ENCODE results near the gene TSHZ1. TPM values are rescaled to one million over a fixed set of nuclear protein-coding genes. Genes with fewer than 3 reads are reported as not detected.

TSHZ1 gene
- total RNA-seq, 1 donor from 2014 or later = 12.2 TPM

GRCh38 chr18:75285876-75286275, 75.3 kb downstream of the TSHZ1 start:
- TF ChIP-seq CTCF (IDR thresholded peaks at IDR 0.05) = no peak
- H3K36me3 Mint-ChIP-seq (ENCODE audit: unreplicated experiment) = peaks cover 15% of the 10 kb centered on the region

DNA sequence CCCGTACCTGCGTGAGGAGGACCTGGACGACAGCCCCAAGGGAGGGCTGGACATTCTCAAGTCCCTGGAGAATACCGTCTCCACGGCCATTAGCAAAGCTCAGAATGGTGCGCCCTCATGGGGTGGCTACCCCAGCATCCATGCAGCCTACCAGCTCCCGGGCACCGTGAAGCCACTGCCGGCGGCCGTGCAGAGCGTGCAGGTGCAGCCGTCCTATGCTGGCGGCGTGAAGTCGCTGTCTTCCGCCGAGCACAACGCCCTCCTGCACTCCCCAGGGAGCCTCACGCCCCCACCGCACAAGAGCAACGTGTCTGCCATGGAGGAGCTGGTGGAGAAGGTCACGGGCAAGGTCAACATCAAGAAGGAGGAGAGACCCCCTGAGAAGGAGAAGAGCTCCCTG, 76.4 kb downstream of the TSHZ1 start:
- Mint-ChIP-seq H3K27me3 (ENCODE audit: unreplicated experiment) (no peaks in the 10 kb centered on the region), H3K4me1 (ENCODE audit: unreplicated experiment) (no peaks in the 10 kb centered on the region), H3K27ac (ENCODE audit: unreplicated experiment) (no peak overlapping the region), H3K36me3 (ENCODE audit: unreplicated experiment) (peaks cover 15% of the 10 kb centered on the region), H3K4me3 (ENCODE audit: unreplicated experiment) (no peak overlapping the region), H3K9me3 (ENCODE audit: unreplicated experiment) (no peaks in the 10 kb centered on the region)
- no peak for TF ChIP-seq CTCF (IDR thresholded peaks at IDR 0.05)
- no peak for DNase-seq (ENCODE audit: extremely low spot score, unreplicated experiment)

More at GRCh38 chr18:75285876-75286275, 75.3 kb downstream of the TSHZ1 start:
- no peaks in the 10 kb centered on the region for H3K27me3 Mint-ChIP-seq (ENCODE audit: unreplicated experiment)
- no peak for DNase-seq (ENCODE audit: extremely low spot score, unreplicated experiment)
- no peak overlapping the region for H3K4me3 Mint-ChIP-seq (ENCODE audit: unreplicated experiment)
- no peaks in the 10 kb centered on the region for H3K4me1 Mint-ChIP-seq (ENCODE audit: unreplicated experiment)
- no peaks in the 10 kb centered on the region for H3K9me3 Mint-ChIP-seq (ENCODE audit: unreplicated experiment)
- no peak overlapping the region for H3K27ac Mint-ChIP-seq (ENCODE audit: unreplicated experiment)

GRCh38 chr18:75287700-75288099, 77.1 kb downstream of the TSHZ1 start:
- Mint-ChIP-seq H3K4me3 (ENCODE audit: unreplicated experiment) (no peak overlapping the region), H3K4me1 (ENCODE audit: unreplicated experiment) (no peaks in the 10 kb centered on the region), H3K36me3 (ENCODE audit: unreplicated experiment) (peaks cover 15% of the 10 kb centered on the region), H3K27ac (ENCODE audit: unreplicated experiment) (no peak overlapping the region), H3K9me3 (ENCODE audit: unreplicated experiment) (no peaks in the 10 kb centered on the region), H3K27me3 (ENCODE audit: unreplicated experiment) (no peaks in the 10 kb centered on the region)
- DNase-seq (ENCODE audit: extremely low spot score, unreplicated experiment) = no peak
- no peak for TF ChIP-seq CTCF (IDR thresholded peaks at IDR 0.05)

- no peak overlapping the region for H3K4me3 Mint-ChIP-seq (ENCODE audit: unreplicated experiment)
- DNase-seq (ENCODE audit: extremely low spot score, unreplicated experiment) = no peak
- no peak for TF ChIP-seq CTCF (IDR thresholded peaks at IDR 0.05)
- H3K36me3 Mint-ChIP-seq (ENCODE audit: unreplicated experiment) = peaks cover 15% of the 10 kb centered on the region
- H3K9me3 Mint-ChIP-seq (ENCODE audit: unreplicated experiment) = no peaks in the 10 kb centered on the region
- H3K4me1 Mint-ChIP-seq (ENCODE audit: unreplicated experiment) = no peaks in the 10 kb centered on the region
- no peak overlapping the region for H3K27ac Mint-ChIP-seq (ENCODE audit: unreplicated experiment)
- no peaks in the 10 kb centered on the region for H3K27me3 Mint-ChIP-seq (ENCODE audit: unreplicated experiment)
Measured at GRCh38 chr18:75289761-75290160, 79.2 kb downstream of the TSHZ1 start.

DNA sequence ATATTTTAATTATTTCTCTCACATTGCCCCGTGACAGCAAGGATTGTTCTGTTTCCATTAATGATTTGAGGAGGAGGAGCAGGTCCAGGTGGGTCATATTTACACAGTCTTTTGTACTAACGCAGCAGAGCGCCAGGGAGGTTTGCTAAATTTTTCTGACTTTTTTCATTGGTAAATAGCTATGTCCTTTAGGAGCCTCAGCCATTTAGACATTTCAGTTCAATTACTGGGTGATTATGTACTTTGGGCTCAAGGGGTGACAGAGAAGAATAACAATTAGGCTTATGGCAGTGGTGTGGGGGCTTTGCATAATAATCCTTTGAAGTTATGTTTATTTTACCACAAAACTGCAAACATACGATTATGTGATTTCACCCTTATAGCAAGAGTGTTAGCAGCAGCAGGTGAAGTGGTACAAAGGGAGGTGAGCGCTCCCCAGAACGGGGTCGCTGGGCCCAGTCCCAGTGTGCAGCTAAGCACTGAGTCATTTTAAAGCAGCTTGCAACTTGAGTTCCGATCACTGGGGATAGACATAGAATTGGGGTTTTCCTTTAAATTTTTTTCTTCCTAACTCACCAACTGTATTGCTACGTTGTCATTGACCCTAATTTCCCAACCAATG, 80.3 kb downstream of the TSHZ1 start:
- TF ChIP-seq CTCF (IDR thresholded peaks at IDR 0.05) = no peak
- H3K9me3 Mint-ChIP-seq (ENCODE audit: unreplicated experiment) = no peaks in the 10 kb centered on the region
- DNase-seq (ENCODE audit: extremely low spot score, unreplicated experiment) = no peak
- H3K36me3 Mint-ChIP-seq (ENCODE audit: unreplicated experiment) = peaks cover 8% of the 10 kb centered on the region
- no peak overlapping the region for H3K27ac Mint-ChIP-seq (ENCODE audit: unreplicated experiment)
- H3K4me1 Mint-ChIP-seq (ENCODE audit: unreplicated experiment) = no peaks in the 10 kb centered on the region
- no peaks in the 10 kb centered on the region for H3K27me3 Mint-ChIP-seq (ENCODE audit: unreplicated experiment)
- no peak overlapping the region for H3K4me3 Mint-ChIP-seq (ENCODE audit: unreplicated experiment)
